Ishikawa (cell line): Measurements from ENCODE around the gene UNC5C.

Source experiments
- CEBPB ChIP-seq: IDR thresholded peaks from 2 replicates; pipeline ENCODE4 v1.6.1; 2012
- CREB1 ChIP-seq: IDR thresholded peaks from 2 replicates; pipeline ENCODE4 v1.6.1; 2012; ENCODE audit warnings: low read depth
- EGR1 ChIP-seq: IDR thresholded peaks from 2 replicates; pipeline ENCODE4 v1.6.1; 2012
- EP300 ChIP-seq: IDR thresholded peaks from 2 replicates; pipeline ENCODE4 v1.6.1; 2012; ENCODE audit warnings: borderline replicate concordance
- RAD21 ChIP-seq: IDR thresholded peaks from 2 replicates; pipeline ENCODE4 v1.6.1; 2012; ENCODE audit warnings: low read depth
- TAF1 ChIP-seq: IDR thresholded peaks from 2 replicates; pipeline ENCODE4 v1.6.1; 2012; ENCODE audit warnings: low read depth, mild to moderate bottlenecking
- YY1 ChIP-seq: IDR thresholded peaks from 2 replicates; pipeline ENCODE4 v1.6.1; 2012; ENCODE audit warnings: low read depth
- TF ChIP-seq, protein P1 (sequence below): IDR thresholded peaks from 2 replicates; pipeline ENCODE4 v1.6.1; 2012; ENCODE audit warnings: low read depth, mild to moderate bottlenecking
- TF ChIP-seq, protein P2 (sequence below): IDR thresholded peaks from 2 replicates; pipeline ENCODE4 v1.6.1; 2012

DNA sequence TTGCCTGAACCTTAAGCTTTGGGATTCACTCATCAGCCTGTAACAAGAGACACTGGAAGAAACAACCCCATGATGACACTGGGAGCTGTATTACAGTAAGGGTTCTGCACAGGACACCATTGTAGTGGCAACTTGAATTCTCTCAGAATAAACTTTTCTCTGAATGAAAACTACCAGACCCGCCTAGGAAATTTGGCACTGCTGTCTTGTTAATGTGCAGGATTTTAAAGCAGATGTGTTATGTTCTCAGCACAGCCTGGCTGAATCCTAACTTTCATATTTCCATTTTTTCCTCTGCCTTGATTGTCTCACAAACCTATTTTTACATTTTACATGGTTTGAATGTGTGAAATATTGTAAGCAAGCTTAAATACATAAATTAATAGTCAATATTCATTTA is 253.6 kb downstream of the UNC5C start:
- TF ChIP-seq RAD21 (no peak), EGR1 (no peak), YY1 (no peak), CEBPB (no peak), EP300 (no peak), CREB1 (no peak), TAF1 (no peak)
- TF ChIP-seq, protein P1, sequence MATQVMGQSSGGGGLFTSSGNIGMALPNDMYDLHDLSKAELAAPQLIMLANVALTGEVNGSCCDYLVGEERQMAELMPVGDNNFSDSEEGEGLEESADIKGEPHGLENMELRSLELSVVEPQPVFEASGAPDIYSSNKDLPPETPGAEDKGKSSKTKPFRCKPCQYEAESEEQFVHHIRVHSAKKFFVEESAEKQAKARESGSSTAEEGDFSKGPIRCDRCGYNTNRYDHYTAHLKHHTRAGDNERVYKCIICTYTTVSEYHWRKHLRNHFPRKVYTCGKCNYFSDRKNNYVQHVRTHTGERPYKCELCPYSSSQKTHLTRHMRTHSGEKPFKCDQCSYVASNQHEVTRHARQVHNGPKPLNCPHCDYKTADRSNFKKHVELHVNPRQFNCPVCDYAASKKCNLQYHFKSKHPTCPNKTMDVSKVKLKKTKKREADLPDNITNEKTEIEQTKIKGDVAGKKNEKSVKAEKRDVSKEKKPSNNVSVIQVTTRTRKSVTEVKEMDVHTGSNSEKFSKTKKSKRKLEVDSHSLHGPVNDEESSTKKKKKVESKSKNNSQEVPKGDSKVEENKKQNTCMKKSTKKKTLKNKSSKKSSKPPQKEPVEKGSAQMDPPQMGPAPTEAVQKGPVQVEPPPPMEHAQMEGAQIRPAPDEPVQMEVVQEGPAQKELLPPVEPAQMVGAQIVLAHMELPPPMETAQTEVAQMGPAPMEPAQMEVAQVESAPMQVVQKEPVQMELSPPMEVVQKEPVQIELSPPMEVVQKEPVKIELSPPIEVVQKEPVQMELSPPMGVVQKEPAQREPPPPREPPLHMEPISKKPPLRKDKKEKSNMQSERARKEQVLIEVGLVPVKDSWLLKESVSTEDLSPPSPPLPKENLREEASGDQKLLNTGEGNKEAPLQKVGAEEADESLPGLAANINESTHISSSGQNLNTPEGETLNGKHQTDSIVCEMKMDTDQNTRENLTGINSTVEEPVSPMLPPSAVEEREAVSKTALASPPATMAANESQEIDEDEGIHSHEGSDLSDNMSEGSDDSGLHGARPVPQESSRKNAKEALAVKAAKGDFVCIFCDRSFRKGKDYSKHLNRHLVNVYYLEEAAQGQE, result no peak
- TF ChIP-seq, protein P2, sequence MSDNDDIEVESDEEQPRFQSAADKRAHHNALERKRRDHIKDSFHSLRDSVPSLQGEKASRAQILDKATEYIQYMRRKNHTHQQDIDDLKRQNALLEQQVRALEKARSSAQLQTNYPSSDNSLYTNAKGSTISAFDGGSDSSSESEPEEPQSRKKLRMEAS, result no peak
